GM12874 (cell line): Measurements from ENCODE around the gene PPP2R5C.
A peak's percentile ranks its signal among the peaks of the same experiment; 100 is the strongest.

Source experiments
- CTCF ChIP-seq: IDR thresholded peaks from 2 replicates; pipeline ENCODE4 v1.5.1; 2011; ENCODE audit warnings: low read depth, mild to moderate bottlenecking, control low read depth, low read length, moderate library complexity; ENCODE audit not compliant: insufficient read depth

The PPP2R5C gene

GRCh38 chr14:101958418-101959180 lies 197.1 kb downstream of the PPP2R5C start:
- TF ChIP-seq CTCF = no peak

- TF ChIP-seq CTCF = no peak
These were observed 197.8 kb downstream of the PPP2R5C start for GRCh38 chr14:101959277-101959676.

GRCh38 chr14:101960225-101960624 lies 198.7 kb downstream of the PPP2R5C start:
- peak; percentile 42 for TF ChIP-seq CTCF

GRCh38 chr14:101961011-101961721 lies 199.7 kb downstream of the PPP2R5C start:
- peak; percentile 98 for TF ChIP-seq CTCF

GRCh38 chr14:101961746-101962502 lies 200.4 kb downstream of the PPP2R5C start:
- TF ChIP-seq CTCF = no peak

- no peak for TF ChIP-seq CTCF
These were observed 201.0 kb downstream of the PPP2R5C start for GRCh38 chr14:101962503-101962874.

- TF ChIP-seq CTCF = no peak
These were observed 201.5 kb downstream of the PPP2R5C start for GRCh38 chr14:101963052-101963451.
